ENCODE results near the gene SORBS2. TPM values are rescaled to one million over a fixed set of nuclear protein-coding genes. Genes with fewer than 3 reads are reported as not detected.

SORBS2 gene
- total RNA-seq, 2 donors from 2014 or later = 210 to 218 TPM

GRCh38 chr4:185730387-185730786 is 81.6 kb downstream of the SORBS2 start:
- no peak for ATAC-seq
- Histone ChIP-seq H3K36me3 (replicated peaks in 1 of 2; ENCODE audit: insufficient read depth in 1 of 2, low read depth in 2 of 2) (peaks cover 0 to 4% of the 10 kb centered on the region in 2 donors), H3K27ac (peak overlapping the region in 1 of 4 donors; percentile 46), H3K27me3 (no peaks in the 10 kb centered on the region), H3K4me3 (no peak overlapping the region), H3K9me3 (no peaks in the 10 kb centered on the region), H3K4me1 (peaks cover 38% of the 10 kb centered on the region)
- WGBS, 2 donors = 64 to 77% methylated on average over 4 of the region's 4 CpGs
- intact Hi-C loops (cut with DNase I) = no loop called here
- DNase-seq = peak in 1 of 4 donors; percentile 40
- TF ChIP-seq CTCF (IDR thresholded peaks at IDR 0.05) (no peak), POLR2A (IDR thresholded peaks at IDR 0.05) (no peak)

GRCh38 chr4:185729391-185729804 is 82.6 kb downstream of the SORBS2 start:
- peak overlapping the region in 1 of 4 donors; percentile 45 for H3K27ac ChIP-seq
- DNase-seq = no peak
- TF ChIP-seq POLR2A (IDR thresholded peaks at IDR 0.05) = no peak
- TF ChIP-seq CTCF (IDR thresholded peaks at IDR 0.05) = no peak
- no peak for ATAC-seq
- no peaks in the 10 kb centered on the region for H3K27me3 ChIP-seq
- 75 to 76% methylated on average over 4 of the region's 4 CpGs for WGBS, 2 donors
- intact Hi-C loops (cut with DNase I) = no loop called here
- H3K4me1 ChIP-seq = peaks cover 40% of the 10 kb centered on the region
- no peaks in the 10 kb centered on the region for H3K9me3 ChIP-seq
- no peak overlapping the region for H3K4me3 ChIP-seq
- peaks cover 0 to 4% of the 10 kb centered on the region in 2 donors for H3K36me3 ChIP-seq (replicated peaks in 1 of 2; ENCODE audit: insufficient read depth in 1 of 2, low read depth in 2 of 2)

- Histone ChIP-seq H3K4me1 (peaks cover 41% of the 10 kb centered on the region), H3K27me3 (no peaks in the 10 kb centered on the region), H3K36me3 (replicated peaks in 1 of 2; ENCODE audit: insufficient read depth in 1 of 2, low read depth in 2 of 2) (peaks cover 0 to 4% of the 10 kb centered on the region in 2 donors), H3K27ac (peak overlapping the region in 1 of 4 donors; percentile 45), H3K4me3 (no peak overlapping the region), H3K9me3 (no peaks in the 10 kb centered on the region)
- intact Hi-C loops (cut with DNase I) = no loop called here
- DNase-seq (no peak), ATAC-seq (no peak)
- 74 to 79% methylated on average over 2 of the region's 2 CpGs for WGBS, 2 donors
- TF ChIP-seq CTCF (IDR thresholded peaks at IDR 0.05) (no peak), POLR2A (IDR thresholded peaks at IDR 0.05) (no peak)
Measured at GRCh38 chr4:185728893-185729292, 83.1 kb downstream of the SORBS2 start.

- Histone ChIP-seq H3K27me3 (no peaks in the 10 kb centered on the region), H3K4me3 (no peak overlapping the region), H3K36me3 (replicated peaks in 1 of 2; ENCODE audit: insufficient read depth in 1 of 2, low read depth in 2 of 2) (no peaks in the 10 kb centered on the region), H3K9me3 (no peaks in the 10 kb centered on the region), H3K27ac (peak overlapping the region in 2 of 4 donors; percentile 44 to 47), H3K4me1 (peaks cover 55% of the 10 kb centered on the region)
- ATAC-seq (no peak), DNase-seq (peak in 3 of 4 donors; percentile 38 to 57 (median 55))
- TF ChIP-seq CTCF (IDR thresholded peaks at IDR 0.05) (no peak), POLR2A (IDR thresholded peaks at IDR 0.05) (no peak)
- WGBS, 2 donors = 47 to 52% methylated on average over 8 of the region's 8 CpGs
- intact Hi-C loops (cut with DNase I) = no loop called here
Measured at GRCh38 chr4:185726931-185727330, 85.1 kb downstream of the SORBS2 start.

- Histone ChIP-seq H3K27ac (peak overlapping the region; percentile 25 to 80 (median 46)), H3K4me3 (no peak overlapping the region), H3K27me3 (no peaks in the 10 kb centered on the region), H3K4me1 (peaks cover 76% of the 10 kb centered on the region), H3K36me3 (replicated peaks in 1 of 2; ENCODE audit: insufficient read depth in 1 of 2, low read depth in 2 of 2) (no peaks in the 10 kb centered on the region), H3K9me3 (no peaks in the 10 kb centered on the region)
- ATAC-seq (no peak), DNase-seq (no peak)
- intact Hi-C loops (cut with DNase I) = no loop called here
- TF ChIP-seq CTCF (IDR thresholded peaks at IDR 0.05) = no peak
- 30 to 61% methylated on average over 6 of the region's 6 CpGs for WGBS, 2 donors
Measured at GRCh38 chr4:185723631-185724260, 88.2 kb downstream of the SORBS2 start.
